AG08395 (cell line): ENCODE data around the gene BEND2.

Experiments
- DNase-seq: peaks from one replicate; pipeline ENCODE4 v3.0.0; 2012; ENCODE audit warnings: mixed read lengths, low spot score

BEND2 gene

DNA sequence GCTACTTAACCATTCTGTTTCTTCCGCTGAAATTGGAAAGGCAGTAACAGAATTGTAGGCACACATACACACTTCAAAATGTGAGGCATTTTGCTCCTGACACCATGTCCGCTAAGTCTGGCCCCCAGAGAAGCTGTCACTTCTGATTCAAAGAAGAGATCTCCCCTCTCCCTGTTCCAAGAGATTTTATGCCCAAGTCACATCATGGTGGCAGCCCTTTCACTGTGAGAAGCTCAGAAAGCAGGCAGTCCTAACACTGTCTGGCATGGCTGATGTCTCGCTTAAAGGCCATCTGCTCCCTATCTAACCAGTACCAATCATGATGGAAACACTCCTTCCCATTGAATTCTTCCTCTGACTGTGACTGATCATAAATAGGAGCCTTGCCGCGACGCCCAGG lies 83.9 kb downstream of the BEND2 start:
- no peak for DNase-seq

GRCh38 chrX:18133605-18134004 lies 87.1 kb downstream of the BEND2 start:
- no peak for DNase-seq

- no peak for DNase-seq
Measured at GRCh38 chrX:18129690-18130089, 91.0 kb downstream of the BEND2 start.

- no peak for DNase-seq
Measured at GRCh38 chrX:18126971-18127370, 93.7 kb downstream of the BEND2 start.

- no peak for DNase-seq
Measured at GRCh38 chrX:18119856-18120255, 100.8 kb downstream of the BEND2 start.
